HFFc6 (cell line): Measurements from ENCODE around the gene BARX1. TPM values are rescaled to one million over a fixed set of nuclear protein-coding genes. Genes with fewer than 3 reads are reported as not detected.

Source experiments
- DNase-seq: peaks from one replicate; pipeline ENCODE4 v3.0.0-alpha.2; 2018
- H3K27ac Mint-ChIP-seq: 2 replicates; pipeline ENCODE4 v1.8.0; 2020; ENCODE audit warnings: mild to moderate bottlenecking, mixed read lengths
- H3K27me3 Mint-ChIP-seq: 2 replicates; pipeline ENCODE4 v1.8.0; 2021; ENCODE audit warnings: mild to moderate bottlenecking, moderate library complexity, mixed read lengths; ENCODE audit not compliant: insufficient read depth
- H3K36me3 Mint-ChIP-seq: 2 replicates; pipeline ENCODE4 v1.8.0; 2021; ENCODE audit warnings: low read depth, mixed read lengths
- H3K4me1 Mint-ChIP-seq: 2 replicates; pipeline ENCODE4 v1.8.0; 2020; ENCODE audit warnings: low read depth, mixed read lengths
- H3K4me3 Mint-ChIP-seq: 2 replicates; pipeline ENCODE4 v1.8.0; 2020; ENCODE audit warnings: mild to moderate bottlenecking, moderate library complexity, mixed read lengths
- H3K9me3 Mint-ChIP-seq: 2 replicates; pipeline ENCODE4 v1.8.0; 2020; ENCODE audit warnings: mild to moderate bottlenecking, mixed read lengths
- total RNA-seq, 6 experiments: library from RNA; stranded (reverse); fragmentation: NEBNext Ultra II Directional; extraction: Animal tissue kit (Norgen Biotek cat#: 25700); gene quantifications; 2 replicates in 1 of 6; 3 replicates in 5 of 6; pipeline ENCODE4 v1.2.3, GENCODE V29; 2021
- TF ChIP-seq, protein P1 (sequence below): fragments of 200-600 bp; sonication (generic); IDR thresholded peaks from 2 replicates; pipeline ENCODE4 v1.5.0; 2021; ENCODE audit warnings: antibody characterized with exemption, mild to moderate bottlenecking

Gene BARX1
- total RNA-seq, 6 experiments from 2014 or later: not detected

DNA sequence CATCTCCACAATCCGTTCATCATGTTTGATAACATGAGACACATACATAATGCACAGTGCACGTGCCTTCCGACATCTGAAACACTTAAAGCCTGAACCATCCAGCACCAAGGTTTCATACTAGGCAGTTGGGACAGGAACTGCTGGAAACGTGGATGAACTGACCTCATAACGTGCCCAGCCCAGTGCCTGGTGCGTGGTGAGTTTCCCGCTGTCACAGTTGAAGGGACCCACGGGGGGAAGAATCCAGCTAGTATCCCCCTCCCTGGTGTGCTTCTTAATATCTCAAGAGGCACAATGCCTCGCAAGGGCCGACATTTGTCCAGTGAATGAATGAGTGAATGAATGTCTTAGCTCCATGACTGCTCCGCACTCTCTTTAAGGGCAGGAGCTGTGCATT, 23.2 kb downstream of the BARX1 start:
- TF ChIP-seq, protein P1, sequence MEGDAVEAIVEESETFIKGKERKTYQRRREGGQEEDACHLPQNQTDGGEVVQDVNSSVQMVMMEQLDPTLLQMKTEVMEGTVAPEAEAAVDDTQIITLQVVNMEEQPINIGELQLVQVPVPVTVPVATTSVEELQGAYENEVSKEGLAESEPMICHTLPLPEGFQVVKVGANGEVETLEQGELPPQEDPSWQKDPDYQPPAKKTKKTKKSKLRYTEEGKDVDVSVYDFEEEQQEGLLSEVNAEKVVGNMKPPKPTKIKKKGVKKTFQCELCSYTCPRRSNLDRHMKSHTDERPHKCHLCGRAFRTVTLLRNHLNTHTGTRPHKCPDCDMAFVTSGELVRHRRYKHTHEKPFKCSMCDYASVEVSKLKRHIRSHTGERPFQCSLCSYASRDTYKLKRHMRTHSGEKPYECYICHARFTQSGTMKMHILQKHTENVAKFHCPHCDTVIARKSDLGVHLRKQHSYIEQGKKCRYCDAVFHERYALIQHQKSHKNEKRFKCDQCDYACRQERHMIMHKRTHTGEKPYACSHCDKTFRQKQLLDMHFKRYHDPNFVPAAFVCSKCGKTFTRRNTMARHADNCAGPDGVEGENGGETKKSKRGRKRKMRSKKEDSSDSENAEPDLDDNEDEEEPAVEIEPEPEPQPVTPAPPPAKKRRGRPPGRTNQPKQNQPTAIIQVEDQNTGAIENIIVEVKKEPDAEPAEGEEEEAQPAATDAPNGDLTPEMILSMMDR: no peak
- no peak for DNase-seq
- Mint-ChIP-seq H3K9me3 (peaks cover 4% of the 10 kb centered on the region; the same call in 1 of the 2 replicates), H3K4me1 (no peaks in the 10 kb centered on the region), H3K4me3 (no peak overlapping the region), H3K36me3 (no peaks in the 10 kb centered on the region), H3K27me3 (peaks cover 26% of the 10 kb centered on the region), H3K27ac (no peak overlapping the region)

DNA sequence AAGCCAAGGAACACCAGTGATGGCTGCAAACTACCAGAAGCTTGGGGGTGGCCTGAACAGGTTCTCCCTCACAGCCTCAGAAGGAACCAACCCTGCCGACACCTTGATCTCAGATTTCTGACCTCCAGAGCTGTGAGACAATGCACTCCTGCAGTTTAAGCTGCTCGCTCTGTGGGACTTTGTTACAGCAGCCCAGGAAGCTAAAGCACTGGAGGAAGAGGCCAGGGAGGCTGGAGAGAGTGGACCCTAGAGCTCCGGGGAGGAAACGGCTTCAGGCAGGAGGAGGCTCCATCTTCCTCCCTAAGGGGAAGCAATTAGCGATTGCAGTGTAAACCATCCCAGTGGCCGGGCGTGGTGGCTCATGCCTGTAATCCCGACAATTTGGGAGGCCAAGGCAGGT, 25.1 kb downstream of the BARX1 start:
- Mint-ChIP-seq H3K27ac (no peak overlapping the region), H3K4me3 (no peak overlapping the region), H3K4me1 (no peaks in the 10 kb centered on the region), H3K9me3 (peaks cover 4% of the 10 kb centered on the region; the same call in 1 of the 2 replicates), H3K27me3 (peaks cover 27% of the 10 kb centered on the region), H3K36me3 (no peaks in the 10 kb centered on the region)
- TF ChIP-seq, protein P1: no peak
- DNase-seq: no peak

DNA sequence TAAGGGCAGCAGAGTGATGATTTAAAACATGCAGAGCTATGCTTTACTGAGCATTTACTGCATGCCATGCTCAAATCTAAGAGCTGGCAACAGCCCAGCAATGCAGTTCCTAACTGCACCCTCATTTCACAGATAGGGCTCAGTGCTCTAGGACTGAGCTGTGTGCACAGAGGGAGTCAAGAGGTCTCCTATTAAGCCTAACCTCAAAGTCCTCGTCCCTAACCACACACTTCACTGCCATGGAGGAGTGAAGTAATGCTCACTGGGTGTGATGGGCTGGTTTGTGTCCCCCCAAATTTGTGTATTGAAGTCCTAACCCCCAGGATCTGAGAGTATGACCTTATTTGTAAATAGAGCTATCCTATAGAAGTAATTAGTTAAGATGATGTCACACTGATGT, 25.9 kb downstream of the BARX1 start:
- Mint-ChIP-seq H3K27ac (no peak overlapping the region), H3K4me1 (no peaks in the 10 kb centered on the region), H3K27me3 (peaks cover 25% of the 10 kb centered on the region), H3K36me3 (no peaks in the 10 kb centered on the region), H3K9me3 (peaks cover 4% of the 10 kb centered on the region; the same call in 1 of the 2 replicates), H3K4me3 (no peak overlapping the region)
- TF ChIP-seq, protein P1: no peak
- DNase-seq: no peak

DNA sequence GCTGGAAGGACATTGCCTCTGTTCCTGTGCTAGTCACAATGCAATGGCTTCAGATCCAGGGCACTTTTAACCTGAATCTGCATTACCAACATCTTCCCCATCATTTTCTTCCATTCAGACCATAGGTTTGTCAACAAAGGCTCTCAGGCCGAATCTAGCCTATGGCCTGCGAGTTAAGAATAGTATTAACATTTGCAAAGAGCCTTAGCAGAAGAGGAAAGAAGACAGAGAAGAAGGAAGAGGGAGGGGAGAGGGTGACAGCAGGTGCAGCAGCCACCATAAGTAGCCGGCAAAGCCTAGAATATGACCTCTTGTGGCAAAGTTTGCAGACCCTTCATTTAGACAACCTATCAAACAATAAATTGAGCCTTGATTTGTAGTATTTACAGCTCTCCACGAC, 32.6 kb downstream of the BARX1 start:
- H3K27me3 Mint-ChIP-seq: peaks cover 13% of the 10 kb centered on the region

DNA sequence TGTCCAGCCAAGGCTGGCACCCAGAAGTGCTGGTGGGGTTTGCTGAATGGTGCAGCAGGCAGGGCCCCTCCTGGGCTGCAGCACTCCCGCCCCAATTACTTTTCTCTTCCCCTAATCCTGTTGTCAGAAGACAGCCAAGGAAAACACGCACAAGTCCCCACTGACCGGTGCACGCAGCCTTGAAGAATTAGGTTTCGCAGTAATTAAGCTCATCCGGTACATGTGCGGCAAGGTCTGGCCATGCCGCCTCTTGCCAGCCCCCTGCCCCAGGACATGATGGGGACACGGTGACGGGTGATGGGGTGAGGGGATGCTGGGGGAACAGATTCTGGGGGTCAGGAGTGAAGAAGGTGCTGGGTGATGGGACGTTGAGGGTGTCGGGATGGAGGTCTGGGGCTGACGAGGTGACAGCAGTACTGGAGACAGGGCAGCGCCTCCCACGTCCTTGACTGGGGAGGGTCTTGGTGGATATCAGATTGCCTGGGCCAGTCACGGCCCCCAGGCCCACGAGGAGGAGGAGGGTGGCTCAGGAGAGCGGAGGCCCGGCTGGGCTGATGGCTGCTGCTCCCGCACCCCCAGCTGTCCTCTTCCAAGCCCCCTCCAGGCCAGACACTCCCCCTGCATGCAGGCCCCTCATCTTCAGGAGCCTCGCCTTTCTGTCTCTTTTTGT, 34.9 kb downstream of the BARX1 start:
- Mint-ChIP-seq H3K4me1 (no peaks in the 10 kb centered on the region), H3K4me3 (no peak overlapping the region), H3K36me3 (no peaks in the 10 kb centered on the region), H3K9me3 (no peaks in the 10 kb centered on the region), H3K27me3 (peaks cover 10% of the 10 kb centered on the region), H3K27ac (no peak overlapping the region)
- TF ChIP-seq, protein P1: no peak
- DNase-seq: no peak

More for the DNA sequence above, 32.6 kb downstream of the BARX1 start:
- H3K4me3 Mint-ChIP-seq: no peak overlapping the region
- TF ChIP-seq, protein P1: no peak
- peaks cover 3% of the 10 kb centered on the region; the same call in 1 of the 2 replicates for H3K9me3 Mint-ChIP-seq
- H3K4me1 Mint-ChIP-seq: no peaks in the 10 kb centered on the region
- DNase-seq: no peak
- no peaks in the 10 kb centered on the region for H3K36me3 Mint-ChIP-seq
- no peak overlapping the region for H3K27ac Mint-ChIP-seq
